ENCODE data around the gene SPNS1.

Gene SPNS1

GRCh38 chr16:29012913-29013553 lies 38.5 kb downstream of the SPNS1 start:
- TF ChIP-seq CTCF (IDR thresholded peaks at IDR 0.05): no peak

GRCh38 chr16:29014561-29015069 lies 40.0 kb downstream of the SPNS1 start:
- no peak for TF ChIP-seq CTCF (IDR thresholded peaks at IDR 0.05)

- TF ChIP-seq CTCF (IDR thresholded peaks at IDR 0.05): no peak
These were observed 47.6 kb downstream of the SPNS1 start for GRCh38 chr16:29022196-29022595.

GRCh38 chr16:29023279-29024277 lies 49.0 kb downstream of the SPNS1 start:
- no peak for TF ChIP-seq CTCF (IDR thresholded peaks at IDR 0.05)

GRCh38 chr16:29024278-29024677 lies 49.7 kb downstream of the SPNS1 start:
- TF ChIP-seq CTCF (IDR thresholded peaks at IDR 0.05): no peak

GRCh38 chr16:29025218-29025617 lies 50.6 kb downstream of the SPNS1 start:
- no peak for TF ChIP-seq CTCF (IDR thresholded peaks at IDR 0.05)

- TF ChIP-seq CTCF (IDR thresholded peaks at IDR 0.05): no peak
These were observed 51.2 kb downstream of the SPNS1 start for GRCh38 chr16:29025735-29026134.
